Measurements from ENCODE around the gene DUS2.

DNA sequence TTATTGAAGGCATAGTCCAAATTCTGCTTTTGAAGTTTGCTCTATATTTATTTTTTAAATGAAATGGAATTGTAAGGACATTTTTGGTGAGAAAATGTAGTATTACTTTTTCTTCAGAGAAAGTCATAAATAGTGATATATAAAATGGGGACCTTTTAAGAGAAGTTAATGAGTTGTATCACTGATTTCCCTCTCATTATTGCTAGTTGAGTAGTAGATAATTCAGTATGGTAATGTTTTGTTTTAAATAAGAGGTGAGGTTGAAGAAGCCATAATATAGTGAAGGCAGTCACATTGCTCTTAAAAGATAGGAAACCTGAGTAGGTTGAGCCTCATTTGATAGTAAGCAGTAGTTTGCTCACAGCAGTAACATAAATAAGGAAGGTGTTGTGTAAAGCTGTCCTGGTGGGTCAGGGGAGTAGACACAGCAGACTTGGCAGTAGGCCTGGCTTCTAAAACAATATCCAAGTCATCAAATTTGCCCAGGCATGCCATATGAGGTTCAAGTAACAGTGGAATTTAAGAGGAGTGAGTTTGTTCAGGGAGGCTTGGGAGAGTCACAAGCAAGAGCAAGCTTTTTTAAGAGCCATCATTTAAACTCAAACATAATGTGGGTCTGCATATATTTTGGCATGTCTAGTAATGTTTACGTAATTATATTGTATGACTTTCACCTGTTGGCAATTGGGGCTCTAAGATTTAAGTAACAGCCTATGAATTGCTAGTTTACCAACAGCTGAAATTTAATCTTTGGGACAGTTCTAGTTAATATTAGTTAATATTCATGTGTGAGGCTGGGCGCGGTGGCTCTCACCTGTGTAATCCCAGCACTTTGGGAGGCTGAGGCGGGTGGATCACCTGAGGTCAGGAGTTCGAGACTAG, 68.5 kb downstream of the DUS2 start:
- TF ChIP-seq, protein P1, sequence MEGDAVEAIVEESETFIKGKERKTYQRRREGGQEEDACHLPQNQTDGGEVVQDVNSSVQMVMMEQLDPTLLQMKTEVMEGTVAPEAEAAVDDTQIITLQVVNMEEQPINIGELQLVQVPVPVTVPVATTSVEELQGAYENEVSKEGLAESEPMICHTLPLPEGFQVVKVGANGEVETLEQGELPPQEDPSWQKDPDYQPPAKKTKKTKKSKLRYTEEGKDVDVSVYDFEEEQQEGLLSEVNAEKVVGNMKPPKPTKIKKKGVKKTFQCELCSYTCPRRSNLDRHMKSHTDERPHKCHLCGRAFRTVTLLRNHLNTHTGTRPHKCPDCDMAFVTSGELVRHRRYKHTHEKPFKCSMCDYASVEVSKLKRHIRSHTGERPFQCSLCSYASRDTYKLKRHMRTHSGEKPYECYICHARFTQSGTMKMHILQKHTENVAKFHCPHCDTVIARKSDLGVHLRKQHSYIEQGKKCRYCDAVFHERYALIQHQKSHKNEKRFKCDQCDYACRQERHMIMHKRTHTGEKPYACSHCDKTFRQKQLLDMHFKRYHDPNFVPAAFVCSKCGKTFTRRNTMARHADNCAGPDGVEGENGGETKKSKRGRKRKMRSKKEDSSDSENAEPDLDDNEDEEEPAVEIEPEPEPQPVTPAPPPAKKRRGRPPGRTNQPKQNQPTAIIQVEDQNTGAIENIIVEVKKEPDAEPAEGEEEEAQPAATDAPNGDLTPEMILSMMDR (IDR thresholded peaks at IDR 0.05), result no peak
- no peak for TF ChIP-seq EMX1 (CRISPR knock-in tag; IDR thresholded peaks at IDR 0.05)
- no peak for TF ChIP-seq KAT7 (CRISPR knock-in tag; IDR thresholded peaks at IDR 0.05; ENCODE audit: borderline replicate concordance)
- TF ChIP-seq, protein P2, sequence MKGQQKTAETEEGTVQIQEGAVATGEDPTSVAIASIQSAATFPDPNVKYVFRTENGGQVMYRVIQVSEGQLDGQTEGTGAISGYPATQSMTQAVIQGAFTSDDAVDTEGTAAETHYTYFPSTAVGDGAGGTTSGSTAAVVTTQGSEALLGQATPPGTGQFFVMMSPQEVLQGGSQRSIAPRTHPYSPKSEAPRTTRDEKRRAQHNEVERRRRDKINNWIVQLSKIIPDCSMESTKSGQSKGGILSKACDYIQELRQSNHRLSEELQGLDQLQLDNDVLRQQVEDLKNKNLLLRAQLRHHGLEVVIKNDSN (CRISPR knock-in tag; IDR thresholded peaks at IDR 0.05), result no peak
- TF ChIP-seq PRDM15 (CRISPR knock-in tag; IDR thresholded peaks at IDR 0.05), result no peak
- no peak for TF ChIP-seq ATF6 (CRISPR knock-in tag; IDR thresholded peaks at IDR 0.05)
- TF ChIP-seq ATF2 (CRISPR knock-in tag; IDR thresholded peaks at IDR 0.05; ENCODE audit: borderline replicate concordance, low read depth), result no peak
- no peak for TF ChIP-seq RORB (CRISPR knock-in tag; IDR thresholded peaks at IDR 0.05)
